HEK293T (cell line): ENCODE results near the gene BMPR2.

Experiments used
- ARNT ChIP-seq: fragments of 450-650 bp; IDR thresholded peaks from 2 replicates; pipeline ENCODE4 v1.6.1; 2017; ENCODE audit warnings: mild to moderate bottlenecking
- BHLHE40 ChIP-seq: fragments of 450-650 bp; IDR thresholded peaks from 2 replicates; pipeline ENCODE4 v1.6.1; 2016; ENCODE audit warnings: mild to moderate bottlenecking, moderate library complexity, borderline replicate concordance
- CTBP1 ChIP-seq: fragments of 450-650 bp; IDR thresholded peaks from 2 replicates; pipeline ENCODE4 v1.6.1; 2016; ENCODE audit warnings: borderline replicate concordance
- FOXA1 ChIP-seq: fragments of 450-650 bp; IDR thresholded peaks from 2 replicates; pipeline ENCODE4 v1.6.1; 2016; ENCODE audit warnings: mild to moderate bottlenecking
- FOXM1 ChIP-seq: fragments of 450-650 bp; IDR thresholded peaks from 2 replicates; pipeline ENCODE4 v1.6.1; 2017; ENCODE audit warnings: mild to moderate bottlenecking, borderline replicate concordance
- NFRKB ChIP-seq: fragments of 450-650 bp; IDR thresholded peaks from 2 replicates; pipeline ENCODE4 v1.6.1; 2016; ENCODE audit warnings: mild to moderate bottlenecking, moderate library complexity
- PKNOX1 ChIP-seq: fragments of 450-650 bp; IDR thresholded peaks from 2 replicates; pipeline ENCODE4 v1.6.1; 2016
- SP1 ChIP-seq: fragments of 450-650 bp; IDR thresholded peaks from 2 replicates; pipeline ENCODE4 v1.6.1; 2017
- SUZ12 ChIP-seq: fragments of 450-650 bp; IDR thresholded peaks from 2 replicates; pipeline ENCODE4 v1.6.1; 2016; ENCODE audit warnings: mild to moderate bottlenecking
- TARDBP ChIP-seq: fragments of 450-650 bp; IDR thresholded peaks from 2 replicates; pipeline ENCODE4 v1.6.1; 2016
- ZNF384 ChIP-seq: fragments of 450-650 bp; IDR thresholded peaks from 2 replicates; pipeline ENCODE4 v1.6.1; 2016

GRCh38 chr2:202564226-202564625 is 188.1 kb downstream of the BMPR2 start:
- TF ChIP-seq SP1 (no peak), ZNF384 (no peak), CTBP1 (no peak), FOXM1 (no peak), BHLHE40 (no peak), ARNT (no peak), FOXA1 (no peak), TARDBP (no peak), SUZ12 (no peak), NFRKB (no peak), PKNOX1 (no peak)
